Epithelial cell of alveolus of lung (primary cell): ENCODE results near the gene ENO3. TPM values are rescaled to one million over a fixed set of nuclear protein-coding genes. Genes with fewer than 3 reads are reported as not detected.

ENCODE experiments used
- total RNA-seq: library from RNA; depleted of rRNA; stranded (reverse); fragments of >200 nt; gene quantifications from 2 replicates; pipeline ENCODE4 v1.2.1, GENCODE V29; 2015

Gene ENO3
- total RNA-seq = 2.6 and 17.2 TPM in 2 replicates

DNA sequence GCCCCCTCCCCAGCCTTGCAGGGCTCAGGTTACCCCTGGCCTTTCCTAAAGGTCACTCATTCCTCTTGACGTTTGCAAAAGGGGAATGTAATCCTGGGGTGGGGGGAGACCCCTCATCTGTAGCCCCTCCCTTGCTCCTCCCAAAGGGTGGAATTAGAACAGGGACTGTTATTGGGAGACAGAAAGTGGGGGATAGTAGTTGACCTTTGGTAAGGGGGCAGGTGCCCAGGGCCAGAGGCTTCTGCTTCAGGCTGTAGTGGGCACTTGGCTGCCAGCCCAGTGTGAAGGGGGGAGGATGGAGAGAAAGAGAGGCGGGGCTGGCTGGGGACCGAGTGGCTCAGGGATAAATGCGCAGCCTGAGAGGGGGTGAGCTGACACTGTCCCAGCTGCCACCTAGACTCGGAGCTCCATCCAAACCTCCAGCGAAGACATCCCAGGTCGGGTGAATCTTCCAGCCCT is at the start of gene ENO3:
TSS of gene ENO3 (plus strand) at position 374 of the 459 bp plus-strand sequence. CDS start 711 bp downstream, outside the sequence.

DNA sequence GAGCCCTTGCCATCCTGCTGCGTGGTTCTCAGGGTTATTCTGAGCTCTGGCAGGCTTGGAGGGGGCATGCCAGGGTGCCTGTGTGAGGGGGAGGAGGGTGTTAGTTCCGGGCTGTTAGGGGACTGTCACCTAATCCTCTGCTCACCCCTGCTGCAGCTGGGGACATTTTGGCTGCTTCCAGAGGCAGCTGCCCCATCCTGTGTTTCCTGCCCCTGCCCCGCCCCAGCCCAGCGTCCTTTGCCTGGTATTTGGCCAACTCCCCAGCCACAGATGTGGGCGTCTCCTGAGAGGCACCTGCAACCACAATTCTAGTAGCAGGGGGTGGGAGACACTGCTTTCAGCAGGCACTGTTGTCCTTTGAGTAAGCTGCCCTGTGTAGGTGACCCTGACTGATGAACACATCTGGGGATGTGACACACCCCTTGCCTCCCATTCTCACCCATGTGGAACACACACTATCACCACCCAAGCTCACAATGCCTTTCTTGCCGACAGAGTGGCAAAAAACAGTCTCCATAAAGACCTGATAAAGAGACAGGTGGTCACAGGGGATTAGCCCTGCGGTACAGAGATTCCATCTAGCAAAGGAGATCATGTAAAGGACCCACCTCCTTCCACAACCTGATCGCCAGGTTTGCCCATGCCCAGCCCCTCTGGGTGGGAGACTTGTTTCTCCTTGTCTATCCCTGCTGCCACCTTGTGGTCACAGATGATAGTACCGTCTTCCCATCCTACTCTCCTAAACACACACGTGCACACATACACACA is 47.7 kb upstream of the ENO3 start, which contains the start of gene CHRNE:
TSS of gene CHRNE (minus strand) at position 48 of the 768 bp plus-strand sequence. CDS start at position 13, 35 bp downstream.

GRCh38 chr17:4931963-4932362 is 19.0 kb upstream of the ENO3 start, which contains the start of gene GP1BA:
Gene GP1BA (plus strand): TSS chr17:4932277. CDS start chr17:4932605, 328 bp downstream.

DNA sequence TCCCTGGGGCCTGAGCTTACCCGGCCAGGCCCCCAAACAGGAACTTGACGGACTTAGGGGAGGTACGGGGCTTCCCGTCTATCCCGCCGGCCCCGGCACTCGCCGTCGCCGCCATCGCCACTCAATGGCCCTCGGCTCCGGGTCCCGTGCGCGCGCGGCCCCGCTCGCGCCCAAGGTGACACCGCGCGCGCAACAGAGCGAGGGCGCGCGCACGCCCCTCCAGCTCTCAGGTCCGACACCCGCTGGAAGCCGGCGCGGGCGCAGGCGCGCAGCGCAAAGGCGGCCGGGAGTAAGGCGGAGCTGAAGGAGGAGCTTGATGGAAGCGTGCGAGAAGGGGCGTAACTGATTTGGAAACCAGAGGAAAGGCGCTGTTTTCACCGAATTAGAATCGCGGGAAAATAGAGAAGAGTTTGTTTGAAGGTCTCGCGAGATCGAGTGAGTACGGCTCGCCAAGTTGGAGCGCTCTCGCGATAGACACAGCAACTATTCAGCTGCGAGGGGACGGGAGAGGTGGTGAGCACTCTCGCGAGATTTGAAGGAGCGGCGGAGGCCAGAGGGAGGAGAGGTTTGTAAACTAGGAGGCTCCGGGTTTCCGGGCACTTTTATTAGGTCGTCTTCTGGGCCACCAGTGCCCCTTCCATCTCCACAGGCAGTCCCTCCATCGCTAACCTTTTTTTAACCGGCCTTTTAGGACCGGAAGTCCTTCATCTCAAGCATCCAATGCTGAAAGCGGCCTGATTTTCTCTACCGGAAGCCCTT is 10.9 kb upstream of the ENO3 start, which contains the start of the genes RNF167 and SLC25A11:
TSS of gene RNF167 (plus strand) at position 473 of the 759 bp plus-strand sequence. CDS start 642 bp downstream, outside the sequence.
TSS of gene SLC25A11 (minus strand) at position 251 of the 759 bp plus-strand sequence. CDS start at position 115, 136 bp downstream.

GRCh38 chr17:4948166-4948930 is 2.6 kb upstream of the ENO3 start, which contains the start of gene PFN1:
Gene PFN1 (minus strand): TSS chr17:4948530. CDS start chr17:4948394, 136 bp downstream.

DNA sequence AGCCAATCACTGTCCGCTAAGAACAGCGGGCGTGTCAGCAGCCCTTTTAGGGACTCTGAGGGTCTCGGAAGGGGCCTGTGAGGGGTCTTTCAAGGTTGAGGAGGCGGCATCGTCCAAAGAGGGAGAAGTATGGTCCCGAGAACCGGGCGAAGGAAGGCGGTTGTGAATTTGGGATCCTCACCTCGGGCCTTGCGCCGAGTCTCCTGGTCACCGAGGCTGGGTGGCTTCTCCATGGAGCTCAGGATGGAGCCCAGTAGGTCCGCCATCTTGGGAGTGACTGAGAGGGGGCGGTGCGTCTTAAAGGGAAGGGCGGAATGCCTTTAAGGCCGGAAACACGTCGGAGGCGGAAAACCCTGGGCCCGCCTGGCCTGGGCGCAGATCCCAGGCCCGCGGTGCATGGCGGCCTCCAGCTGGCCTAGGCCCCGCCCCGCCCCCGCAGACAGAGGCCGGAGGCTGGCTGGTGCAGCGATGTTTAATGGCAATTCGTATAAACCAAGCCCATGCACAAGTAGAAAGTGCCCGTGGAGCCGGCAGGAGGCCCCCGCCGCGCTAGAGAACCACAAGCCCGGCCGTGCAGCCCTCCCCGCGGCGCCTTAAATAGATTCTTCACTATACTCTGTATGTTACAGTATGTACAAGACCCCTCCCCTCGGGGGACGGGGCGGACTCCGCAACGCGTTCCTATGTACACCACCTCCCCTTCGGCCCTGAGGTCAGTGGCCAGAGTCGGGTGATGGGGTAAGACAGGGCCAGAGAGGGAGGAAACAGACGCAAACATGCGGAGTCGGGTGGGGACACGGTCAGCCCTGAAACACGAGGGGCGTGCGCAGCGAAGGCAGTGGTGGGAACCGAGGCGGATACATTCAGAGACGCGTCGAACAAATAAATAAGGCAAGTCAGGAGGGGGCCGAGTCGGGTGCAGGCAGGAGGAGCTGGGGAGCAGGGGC is 16.9 kb downstream of the ENO3 start, which contains the start of gene SPAG7:
TSS of gene SPAG7 (minus strand) at position 279 of the 947 bp plus-strand sequence. CDS start at position 266, 13 bp downstream.

GRCh38 chr17:4986951-4987766 is 36.2 kb downstream of the ENO3 start, which contains the start of gene CAMTA2:
Gene CAMTA2 (minus strand): TSS chr17:4987675. CDS start chr17:4986222, 1,453 bp downstream.

GRCh38 chr17:4997302-4998026 is 46.5 kb downstream of the ENO3 start, which contains the start of the genes INCA1 and KIF1C:
Gene INCA1 (minus strand): TSS chr17:4997522. CDS start chr17:4994437, 3,085 bp downstream.
Gene KIF1C (plus strand): TSS chr17:4997950. CDS start chr17:5000247, 2,297 bp downstream.

Other genes starting within 250 kb of the ENO3 start
- gene PELP1, start 247.0 kb upstream of the ENO3 start, total RNA-seq = 31.0 and 33.6 TPM in 2 replicates
- 8.4 and 14.3 TPM in 2 replicates for gene ARRB2, start 240.5 kb upstream of the ENO3 start, total RNA-seq
- 8.9 and 18.6 TPM in 2 replicates for gene MED11, start 219.7 kb upstream of the ENO3 start, total RNA-seq
- 0.72 TPM in 1 of 2 replicates, not detected in the other for gene ZMYND15, start 211.3 kb upstream of the ENO3 start, total RNA-seq
- 0.24 and 1.4 TPM in 2 replicates for gene CXCL16, start 211.2 kb upstream of the ENO3 start, total RNA-seq
- gene TM4SF5, start 179.2 kb upstream of the ENO3 start, total RNA-seq = not detected in 2 replicates
- gene VMO1, start 164.8 kb upstream of the ENO3 start, total RNA-seq = not detected in 2 replicates
- not detected in 2 replicates for gene GLTPD2, start 162.2 kb upstream of the ENO3 start, total RNA-seq
- gene PSMB6, start 155.0 kb upstream of the ENO3 start, total RNA-seq = 133 and 309 TPM in 2 replicates
- 11.8 and 17.2 TPM in 2 replicates for gene PLD2, start 144.0 kb upstream of the ENO3 start, total RNA-seq
- 17.5 and 26.3 TPM in 2 replicates for gene MINK1, start 117.8 kb upstream of the ENO3 start, total RNA-seq
- 0.80 and 7.0 TPM in 2 replicates for gene C17orf107, start 51.6 kb upstream of the ENO3 start, total RNA-seq
- gene CHRNE, start 48.0 kb upstream of the ENO3 start, total RNA-seq = 0.39 TPM in 1 of 2 replicates, not detected in the other
- gene GP1BA, start 18.8 kb upstream of the ENO3 start, total RNA-seq = not detected in 2 replicates
- 52.3 and 67.7 TPM in 2 replicates for gene SLC25A11, start 11.1 kb upstream of the ENO3 start, total RNA-seq
- 42.0 and 53.0 TPM in 2 replicates for gene RNF167, start 10.9 kb upstream of the ENO3 start, total RNA-seq
- 668 and 1,703 TPM in 2 replicates for gene PFN1, start 2.6 kb upstream of the ENO3 start, total RNA-seq
- gene SPAG7, start 16.7 kb downstream of the ENO3 start, total RNA-seq = 59.9 and 68.7 TPM in 2 replicates
- 8.9 and 20.3 TPM in 2 replicates for gene CAMTA2, start 36.6 kb downstream of the ENO3 start, total RNA-seq
- gene INCA1, start 46.4 kb downstream of the ENO3 start, total RNA-seq = 0.32 and 0.39 TPM in 2 replicates
- gene KIF1C, start 46.8 kb downstream of the ENO3 start, total RNA-seq = 28.3 and 33.7 TPM in 2 replicates
- not detected in 2 replicates for gene SLC52A1, start 84.3 kb downstream of the ENO3 start, total RNA-seq
- gene ZFP3, start 127.3 kb downstream of the ENO3 start, total RNA-seq = 1.0 and 1.3 TPM in 2 replicates
- gene ZNF232, start 160.8 kb downstream of the ENO3 start, total RNA-seq = 6.9 and 12.4 TPM in 2 replicates
- 0.24 TPM in 1 of 2 replicates, not detected in the other for gene USP6, start 164.9 kb downstream of the ENO3 start, total RNA-seq
- 1.8 and 12.4 TPM in 2 replicates for gene ZNF594, start 240.7 kb downstream of the ENO3 start, total RNA-seq